K562 (cell line): Measurements from ENCODE around the gene LIN9. TPM values are rescaled to one million over a fixed set of nuclear protein-coding genes. Genes with fewer than 3 reads are reported as not detected.

Experiments used
- BRD9 ChIP-seq: fragments of 450-650 bp; IDR thresholded peaks from 2 replicates; pipeline ENCODE4 v1.6.1; 2018; ENCODE audit warnings: low read depth; ENCODE audit not compliant: partially characterized antibody
- ETV6 ChIP-seq, 3 experiments: fragments of 150-350 bp in 1 of 3; sonication (generic) in 1 of 3; formaldehyde crosslinking in 1 of 3; IDR thresholded peaks; 2 replicates each; pipeline versions ENCODE4 v1.6.1 to v1.8.0; 2014 to 2022; ENCODE audit warnings: borderline replicate concordance in 2 of 3, low read depth in 2 of 3, antibody characterized with exemption in 1 of 3, low read length in 1 of 3, mild to moderate bottlenecking in 1 of 3, missing genetic modification reagents in 1 of 3
- EZH2 ChIP-seq: IDR thresholded peaks from 2 replicates; pipeline ENCODE4 v1.6.1; 2012; ENCODE audit warnings: low read depth, mild to moderate bottlenecking, inconsistent platforms, low read length, borderline replicate concordance
- HLTF ChIP-seq: fragments of 450-650 bp; IDR thresholded peaks from 2 replicates; pipeline ENCODE4 v1.6.1; 2016
- KLF13 ChIP-seq: fragments of 450-650 bp; IDR thresholded peaks from 2 replicates; pipeline ENCODE4 v1.6.1; 2016; ENCODE audit warnings: missing genetic modification characterization, low read depth, mild to moderate bottlenecking, missing compliant biosample characterization, moderate library complexity, borderline replicate concordance
- MYBL2 ChIP-seq, 2 experiments: fragments of 450-650 bp in 1 of 2; sonication (generic) in 1 of 2; formaldehyde crosslinking in 1 of 2; IDR thresholded peaks; 2 replicates each; pipeline versions ENCODE4 v1.6.1 to v1.8.1; 2017 to 2022; ENCODE audit warnings: borderline replicate concordance in 1 of 2, inconsistent platforms in 1 of 2, low read depth in 1 of 2, mild to moderate bottlenecking in 1 of 2, missing genetic modification reagents in 1 of 2, moderate library complexity in 1 of 2
- MYC ChIP-seq, 2 experiments: fragments of 250-450 bp in 1 of 2; sonication (Bioruptor Pico) in 1 of 2; IDR thresholded peaks; 2 replicates each; pipeline versions ENCODE4 v1.5.1 to v1.6.1; 2012 to 2021; ENCODE audit warnings: low read depth in 2 of 2, borderline replicate concordance in 1 of 2, improper control_type of control experiment in 1 of 2, low read length in 1 of 2, mild to moderate bottlenecking in 1 of 2, moderate library complexity in 1 of 2
- PHB ChIP-seq: fragments of 250-450 bp; sonication (Bioruptor Pico); IDR thresholded peaks from 2 replicates; pipeline ENCODE4 v1.5.0; 2021
- ZBTB43 ChIP-seq: sonication (generic); formaldehyde crosslinking; IDR thresholded peaks from 2 replicates; pipeline ENCODE4 v1.8.0; 2023; ENCODE audit warnings: mild to moderate bottlenecking, missing genetic modification reagents
- ZBTB8A ChIP-seq: fragments of 450-650 bp; IDR thresholded peaks from 2 replicates; pipeline ENCODE4 v1.6.1; 2018; ENCODE audit warnings: mild to moderate bottlenecking, moderate library complexity; ENCODE audit not compliant: partially characterized antibody
- ZFX ChIP-seq: sonication (generic); formaldehyde crosslinking; IDR thresholded peaks from 2 replicates; pipeline ENCODE4 v1.8.0; 2022; ENCODE audit warnings: mild to moderate bottlenecking, missing genetic modification reagents, moderate library complexity
- ZNF12 ChIP-seq: sonication (generic); formaldehyde crosslinking; IDR thresholded peaks from 2 replicates; pipeline ENCODE4 v1.4.0; 2020; ENCODE audit warnings: mild to moderate bottlenecking, missing genetic modification reagents
- ZNF318 ChIP-seq, 2 experiments: fragments of 450-650 bp; IDR thresholded peaks; 2 replicates each; pipeline ENCODE4 v1.6.1; 2016; ENCODE audit warnings: mild to moderate bottlenecking in 2 of 2, borderline replicate concordance in 1 of 2, low read depth in 1 of 2, moderate library complexity in 1 of 2
- ZNF699 ChIP-seq: fragments of 250-450 bp; sonication (Bioruptor Pico); IDR thresholded peaks from 2 replicates; pipeline ENCODE4 v1.8.0; 2021; ENCODE audit warnings: mild to moderate bottlenecking, moderate library complexity; ENCODE audit not compliant: insufficient replicate concordance
- polyA plus RNA-seq, 8 experiments: library from polyadenylated mRNA; depleted of rRNA in 4 of 8; stranded (reverse) in 5 of 8; unstranded in 3 of 8; fragments of >200 nt; fragmentation: Nextera tagmentation in 2 of 8; fragmentation: Illumina TruSeq in 1 of 8; extraction: Ambion mirVana in 2 of 8; extraction: Trizol in 1 of 8; gene quantifications; 2 replicates each; pipeline versions ENCODE4 v1.2.1 to v1.2.3, GENCODE V29; 2011 to 2014; ENCODE audit warnings: inconsistent platforms in 1 of 8, missing spikeins in 1 of 8
- total RNA-seq, 7 experiments: library from RNA; depleted of rRNA in 6 of 7; stranded (reverse); fragments of >200 nt in 6 of 7; fragmentation: Illumina TruSeq in 2 of 7; extraction: Trizol in 2 of 7; gene quantifications; 2 replicates each; pipeline versions ENCODE4 v1.2.1 to v1.2.3, GENCODE V29; 2011 to 2021; ENCODE audit warnings: low replicate concordance in 1 of 7
- TF ChIP-seq, protein P1 (sequence below), 2 experiments: fragments of 450-650 bp; conservative IDR thresholded peaks; 2 replicates each; pipeline ENCODE4 v1.6.1; 2017; ENCODE audit warnings: mild to moderate bottlenecking in 2 of 2, moderate library complexity in 2 of 2

The LIN9 gene
- total and polyA plus RNA-seq, 9 of the 15 experiments (the other 6 are each of a cell fraction or from before 2014, with no cell fraction given), result 18.8 to 33.0 (median 25.5) TPM

- TF ChIP-seq EZH2, result no peak
- no peak; the same call in 1 of the 2 replicates for TF ChIP-seq PHB
- no peak for TF ChIP-seq ETV6 (IDR thresholded peaks at IDR 0.05; ENCODE audit: borderline replicate concordance in 1 of 2, low read depth in 2 of 2, low read length in 1 of 2)
- no peak for TF ChIP-seq ETV6 (CRISPR knock-in tag; IDR thresholded peaks at IDR 0.05; ENCODE audit: borderline replicate concordance)
- no peak for TF ChIP-seq KLF13 (tag)
- no peak for TF ChIP-seq ZNF699 (CRISPR knock-in tag)
- 0 out of 2 replicates have a peak, but pooled peaks have one; percentile 41 for TF ChIP-seq HLTF
- TF ChIP-seq, protein P1, sequence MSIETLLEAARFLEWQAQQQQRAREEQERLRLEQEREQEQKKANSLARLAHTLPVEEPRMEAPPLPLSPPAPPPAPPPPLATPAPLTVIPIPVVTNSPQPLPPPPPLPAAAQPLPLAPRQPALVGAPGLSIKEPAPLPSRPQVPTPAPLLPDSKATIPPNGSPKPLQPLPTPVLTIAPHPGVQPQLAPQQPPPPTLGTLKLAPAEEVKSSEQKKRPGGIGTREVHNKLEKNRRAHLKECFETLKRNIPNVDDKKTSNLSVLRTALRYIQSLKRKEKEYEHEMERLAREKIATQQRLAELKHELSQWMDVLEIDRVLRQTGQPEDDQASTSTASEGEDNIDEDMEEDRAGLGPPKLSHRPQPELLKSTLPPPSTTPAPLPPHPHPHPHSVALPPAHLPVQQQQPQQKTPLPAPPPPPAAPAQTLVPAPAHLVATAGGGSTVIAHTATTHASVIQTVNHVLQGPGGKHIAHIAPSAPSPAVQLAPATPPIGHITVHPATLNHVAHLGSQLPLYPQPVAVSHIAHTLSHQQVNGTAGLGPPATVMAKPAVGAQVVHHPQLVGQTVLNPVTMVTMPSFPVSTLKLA (conservative IDR thresholded peaks at IDR 0.05), result peak in 1 of 2 experiments; percentile 42; a peak in 1 of 4 replicates
- no peak for TF ChIP-seq MYBL2 (IDR thresholded peaks at IDR 0.05; ENCODE audit: low read depth)
- TF ChIP-seq MYBL2 (CRISPR knock-in tag; IDR thresholded peaks at IDR 0.05; ENCODE audit: borderline replicate concordance), result no peak
- no peak for TF ChIP-seq ZNF318 (IDR thresholded peaks at IDR 0.05; ENCODE audit: borderline replicate concordance in 1 of 2, low read depth in 1 of 2)
- no peak for TF ChIP-seq ZBTB8A
- no peak for TF ChIP-seq ZBTB43 (CRISPR knock-in tag)
- TF ChIP-seq MYC (IDR thresholded peaks at IDR 0.05; ENCODE audit: low read depth, low read length), result no peak
- peak; percentile 50; the same call in 1 of the 2 replicates for TF ChIP-seq MYC (CRISPR knock-in tag; IDR thresholded peaks at IDR 0.05; ENCODE audit: borderline replicate concordance, low read depth)
- TF ChIP-seq BRD9, result peak; percentile 16
- peak; percentile 17; the same call in 1 of the 2 replicates for TF ChIP-seq ZNF12 (CRISPR knock-in tag)
- peak; percentile 50; the same call in 1 of the 2 replicates for TF ChIP-seq ZFX (CRISPR knock-in tag)
Measured at GRCh38 chr1:226187019-226187322, 122.0 kb downstream of the LIN9 start (continued).
